ENCODE data around the gene TWF1.

Gene TWF1

GRCh38 chr12:43762596-43762995 is 43.5 kb downstream of the TWF1 start:
- Histone ChIP-seq H3K4me1 (ENCODE audit: control insufficient read depth, insufficient read depth, low read length) (0 out of 2 replicates have a peak, but pooled peaks cover 2% of the 10 kb centered on the region), H3K36me3 (ENCODE audit: control insufficient read depth in 2 of 2, insufficient read depth in 1 of 2, low read length in 2 of 2) (no peaks in the 10 kb centered on the region), H3K4me3 (ENCODE audit: low read depth, low read length) (no peak overlapping the region), H3K27ac (ENCODE audit: extremely low read depth, low read depth, low read length) (no peak overlapping the region), H3K9me3 (ENCODE audit: control insufficient read depth, insufficient read depth, low read depth, low read length) (no peaks in the 10 kb centered on the region)
- CTCF ChIA-PET, result interaction anchor here (0.5 to 1.7 kb wide), 3 partner anchors 13 to 120 kb away, joined by 3 to 7 read pairs (median 4); no protein-coding TSS in a partner anchor
- POLR2A ChIA-PET, result no interaction called here
- TF ChIP-seq ZNF423 (tag by site-specific recombination; IDR thresholded peaks at IDR 0.05) (no peak), HOXA7 (CRISPR knock-in tag; IDR thresholded peaks at IDR 0.05; ENCODE audit: borderline replicate concordance) (no peak), ZNF292 (tag by site-specific recombination; IDR thresholded peaks at IDR 0.05; ENCODE audit: borderline replicate concordance, low read depth) (no peak), ZNF843 (tag by site-specific recombination; IDR thresholded peaks at IDR 0.05) (no peak), ZBTB8A (tag by site-specific recombination; IDR thresholded peaks at IDR 0.05) (no peak), ZFP37 (tag by site-specific recombination; IDR thresholded peaks at IDR 0.05) (no peak), ZBTB17 (tag by site-specific recombination; IDR thresholded peaks at IDR 0.05) (no peak), ZNF449 (tag by site-specific recombination; IDR thresholded peaks at IDR 0.05) (no peak), ZNF324 (tag by site-specific recombination; IDR thresholded peaks at IDR 0.05) (no peak), ZNF211 (tag by site-specific recombination; IDR thresholded peaks at IDR 0.05; ENCODE audit: low read depth) (no peak), ZNF239 (tag by site-specific recombination; IDR thresholded peaks at IDR 0.05) (no peak), PRDM1 (tag by site-specific recombination; IDR thresholded peaks at IDR 0.05) (no peak), ZNF140 (tag by site-specific recombination; IDR thresholded peaks at IDR 0.05) (no peak), ZNF530 (tag by site-specific recombination; IDR thresholded peaks at IDR 0.05; ENCODE audit: low read depth) (no peak), ELK4 (IDR thresholded peaks at IDR 0.05; ENCODE audit: borderline replicate concordance, low read depth, low read length) (no peak), TCF7L2 (IDR thresholded peaks at IDR 0.05; ENCODE audit: borderline replicate concordance, low read depth, low read length) (no peak), SETDB1 (IDR thresholded peaks at IDR 0.05; ENCODE audit: insufficient read length, low read length) (no peak), KLF16 (tag by site-specific recombination; IDR thresholded peaks at IDR 0.05) (no peak), ZNF510 (tag by site-specific recombination; IDR thresholded peaks at IDR 0.05; ENCODE audit: insufficient replicate concordance) (no peak)

- CTCF ChIA-PET, result interaction anchor here (0.9 kb wide), 2 partner anchors 15 to 121 kb away, joined by 4 to 5 read pairs; no protein-coding TSS in a partner anchor
- Histone ChIP-seq H3K9me3 (ENCODE audit: control insufficient read depth, insufficient read depth, low read depth, low read length) (no peaks in the 10 kb centered on the region), H3K27ac (ENCODE audit: extremely low read depth, low read depth, low read length) (no peak overlapping the region), H3K4me1 (ENCODE audit: control insufficient read depth, insufficient read depth, low read length) (0 out of 2 replicates have a peak, but pooled peaks cover 2% of the 10 kb centered on the region), H3K4me3 (ENCODE audit: low read depth, low read length) (no peak overlapping the region), H3K36me3 (ENCODE audit: control insufficient read depth in 2 of 2, insufficient read depth in 1 of 2, low read length in 2 of 2) (no peaks in the 10 kb centered on the region)
- POLR2A ChIA-PET, result no interaction called here
- TF ChIP-seq ZNF2 (tag by site-specific recombination; IDR thresholded peaks at IDR 0.05) (no peak), KLF17 (tag by site-specific recombination; IDR thresholded peaks at IDR 0.05) (no peak), ZNF280D (tag by site-specific recombination; IDR thresholded peaks at IDR 0.05) (no peak), IKZF3 (tag by site-specific recombination; IDR thresholded peaks at IDR 0.05) (no peak), ZNF48 (tag by site-specific recombination; IDR thresholded peaks at IDR 0.05) (no peak), WT1 (tag by site-specific recombination; IDR thresholded peaks at IDR 0.05) (no peak), BCL11A (tag by site-specific recombination; IDR thresholded peaks at IDR 0.05; ENCODE audit: low read depth) (no peak), GFI1B (tag by site-specific recombination; IDR thresholded peaks at IDR 0.05) (no peak), ZNF433 (tag by site-specific recombination; IDR thresholded peaks at IDR 0.05; ENCODE audit: low read depth) (no peak), ZNF140 (tag by site-specific recombination; IDR thresholded peaks at IDR 0.05) (no peak), ZNF223 (tag by site-specific recombination; IDR thresholded peaks at IDR 0.05) (no peak), ZNF16 (tag by site-specific recombination; IDR thresholded peaks at IDR 0.05; ENCODE audit: low read depth) (no peak), ZNF580 (tag by site-specific recombination; IDR thresholded peaks at IDR 0.05) (no peak)
These were observed 44.6 kb downstream of the TWF1 start for GRCh38 chr12:43761500-43761899.
